GM10248 (cell line): ENCODE measurements around the gene ITPRIP.

ENCODE experiments used
- CTCF ChIA-PET: fragments of 300-600 bp; sonication (Branson Sonifier 250); formaldehyde crosslinking; extraction: SDS; loops from one replicate; lab custom pipeline; 2021; ENCODE audit warnings: antibody characterized with exemption; lab: Yijun Ruan, JAX
- POLR2A ChIA-PET: fragments of 350-650 bp; sonication (Branson Sonifier 250); formaldehyde crosslinking; extraction: SDS; loops from one replicate; lab custom pipeline; 2020; ENCODE audit warnings: antibody characterized with exemption; lab: Yijun Ruan, JAX
- DNase-seq: peaks from one replicate; pipeline ENCODE4 v3.0.0; 2012; ENCODE audit errors: extremely low spot score
- CTCF ChIP-seq: IDR thresholded peaks from 2 replicates; pipeline ENCODE4 v1.5.1; 2012; ENCODE audit warnings: mild to moderate bottlenecking, low read depth; ENCODE audit errors: extremely low read depth, missing control alignments, control extremely low read depth

The ITPRIP gene

GRCh38 chr10:104323760-104324201 lies 14.5 kb downstream of the ITPRIP start:
- TF ChIP-seq CTCF = no peak
- no peak for DNase-seq
- CTCF ChIA-PET = interaction anchor here (1.7 to 7.0 kb wide), 3 partner anchors 17 to 32 kb away, joined by 4 to 38 read pairs (median 33); partner anchors contain the start of gene CFAP58
- POLR2A ChIA-PET = no interaction called here

- CTCF ChIA-PET = interaction anchor here (4.2 to 7.0 kb wide), 2 partner anchors 16 to 31 kb away, joined by 33 to 38 read pairs; no protein-coding TSS in a partner anchor
- POLR2A ChIA-PET = no interaction called here
- TF ChIP-seq CTCF = no peak
- DNase-seq = no peak
Measured at GRCh38 chr10:104323085-104323484, 15.2 kb downstream of the ITPRIP start.

GRCh38 chr10:104322416-104322782 lies 15.9 kb downstream of the ITPRIP start:
- DNase-seq = no peak
- CTCF ChIA-PET = interaction anchor here (1.4 to 7.0 kb wide), 3 partner anchors 16 to 48 kb away, joined by 6 to 38 read pairs (median 33); no protein-coding TSS in a partner anchor
- no peak for TF ChIP-seq CTCF
- POLR2A ChIA-PET = interaction anchor here (0.6 kb wide), 1 partner anchor 43 kb away, joined by 6 read pairs; no protein-coding TSS in a partner anchor

- CTCF ChIA-PET = interaction anchor here (0.9 to 7.0 kb wide), 8 partner anchors 9 to 48 kb away, joined by 3 to 38 read pairs (median 4); partner anchors contain the start of gene CFAP58
- no peak for DNase-seq
- POLR2A ChIA-PET = interaction anchor here (0.6 kb wide), 1 partner anchor 42 kb away, joined by 6 read pairs; no protein-coding TSS in a partner anchor
- no peak for TF ChIP-seq CTCF
Measured at GRCh38 chr10:104321725-104322415, 16.4 kb downstream of the ITPRIP start.

GRCh38 chr10:104321226-104321625 lies 17.0 kb downstream of the ITPRIP start:
- POLR2A ChIA-PET = interaction anchor here (0.6 kb wide), 1 partner anchor 54 kb away, joined by 4 read pairs; no protein-coding TSS in a partner anchor
- CTCF ChIA-PET = interaction anchor here (0.9 to 7.0 kb wide), 8 partner anchors 8 to 47 kb away, joined by 3 to 38 read pairs (median 4); partner anchors contain the start of gene CFAP58
- TF ChIP-seq CTCF = no peak
- no peak for DNase-seq

GRCh38 chr10:104318810-104319741 lies 19.2 kb downstream of the ITPRIP start:
- CTCF ChIA-PET = interaction anchor here (1.7 to 5.6 kb wide), 3 partner anchors 13 to 31 kb away, joined by 6 to 50 read pairs (median 7); no protein-coding TSS in a partner anchor
- POLR2A ChIA-PET = no interaction called here
- DNase-seq = no peak
- TF ChIP-seq CTCF = no peak
